Nephron progenitor cell (in vitro differentiated cells): ENCODE measurements around the gene MAP2K5.

Source experiments
- DNase-seq: peaks from one replicate; pipeline ENCODE4 v3.0.0; 2021
- H3K27ac Mint-ChIP-seq: 2 replicates; pipeline ENCODE4 v1.8.0; 2021; ENCODE audit warnings: mild to moderate bottlenecking, moderate library complexity, mixed read lengths
- H3K27me3 Mint-ChIP-seq: 2 replicates; pipeline ENCODE4 v1.8.0; 2021; ENCODE audit warnings: mild to moderate bottlenecking, low read depth, mixed read lengths; ENCODE audit not compliant: poor library complexity
- H3K36me3 Mint-ChIP-seq: 2 replicates; pipeline ENCODE4 v1.8.0; 2021; ENCODE audit warnings: low read depth, mixed read lengths
- H3K4me1 Mint-ChIP-seq: 2 replicates; pipeline ENCODE4 v1.8.0; 2021; ENCODE audit warnings: mixed read lengths
- H3K4me3 Mint-ChIP-seq: 2 replicates; pipeline ENCODE4 v1.8.0; 2021; ENCODE audit warnings: mild to moderate bottlenecking, moderate library complexity, mixed read lengths
- H3K9me3 Mint-ChIP-seq: 2 replicates; pipeline ENCODE4 v1.8.0; 2021; ENCODE audit warnings: mild to moderate bottlenecking, moderate library complexity, mixed read lengths
- CTCF ChIP-seq: fragments of 200-600 bp; sonication (generic); IDR thresholded peaks from 2 replicates; pipeline ENCODE4 v1.5.0; 2021; ENCODE audit warnings: antibody characterized with exemption

Gene MAP2K5

GRCh38 chr15:67809866-67810265 is 267.4 kb downstream of the MAP2K5 start:
- Mint-ChIP-seq H3K27me3 (peaks cover 32% of the 10 kb centered on the region), H3K36me3 (peaks cover 18% of the 10 kb centered on the region), H3K4me1 (peaks cover 50% of the 10 kb centered on the region), H3K27ac (no peak overlapping the region), H3K4me3 (no peak overlapping the region), H3K9me3 (no peaks in the 10 kb centered on the region)
- peak; percentile 29 for DNase-seq
- no peak for TF ChIP-seq CTCF

GRCh38 chr15:67812241-67812644 is 269.7 kb downstream of the MAP2K5 start:
- TF ChIP-seq CTCF = no peak
- Mint-ChIP-seq H3K4me1 (peaks cover 35% of the 10 kb centered on the region), H3K27me3 (peaks cover 50% of the 10 kb centered on the region), H3K27ac (no peak overlapping the region), H3K4me3 (no peak overlapping the region), H3K9me3 (peaks cover 20% of the 10 kb centered on the region), H3K36me3 (peaks cover 35% of the 10 kb centered on the region)
- no peak for DNase-seq

GRCh38 chr15:67813104-67813634 is 270.7 kb downstream of the MAP2K5 start:
- peak overlapping the region; percentile 73 for H3K27ac Mint-ChIP-seq
- peaks cover 30% of the 10 kb centered on the region for H3K4me1 Mint-ChIP-seq
- TF ChIP-seq CTCF = no peak
- peaks cover 30% of the 10 kb centered on the region for H3K36me3 Mint-ChIP-seq
- H3K27me3 Mint-ChIP-seq = peaks cover 59% of the 10 kb centered on the region
- no peak for DNase-seq
- peak overlapping the region; percentile 7 for H3K4me3 Mint-ChIP-seq
- H3K9me3 Mint-ChIP-seq = peaks cover 27% of the 10 kb centered on the region

GRCh38 chr15:67815036-67815592 is 272.6 kb downstream of the MAP2K5 start:
- Mint-ChIP-seq H3K36me3 (peaks cover 18% of the 10 kb centered on the region), H3K27ac (no peak overlapping the region), H3K9me3 (peaks cover 27% of the 10 kb centered on the region), H3K4me3 (no peak overlapping the region), H3K4me1 (peaks cover 22% of the 10 kb centered on the region), H3K27me3 (peaks cover 69% of the 10 kb centered on the region)
- no peak for TF ChIP-seq CTCF
- DNase-seq = no peak

- Mint-ChIP-seq H3K36me3 (peaks cover 18% of the 10 kb centered on the region), H3K9me3 (peaks cover 27% of the 10 kb centered on the region), H3K27ac (no peak overlapping the region), H3K27me3 (peaks cover 75% of the 10 kb centered on the region), H3K4me1 (peaks cover 25% of the 10 kb centered on the region), H3K4me3 (no peak overlapping the region)
- no peak for TF ChIP-seq CTCF
- DNase-seq = no peak
Observed at GRCh38 chr15:67816668-67817067, 274.2 kb downstream of the MAP2K5 start.

- Mint-ChIP-seq H3K9me3 (peaks cover 27% of the 10 kb centered on the region), H3K36me3 (peaks cover 18% of the 10 kb centered on the region), H3K4me3 (no peak overlapping the region), H3K27me3 (peaks cover 77% of the 10 kb centered on the region), H3K27ac (no peak overlapping the region), H3K4me1 (peaks cover 18% of the 10 kb centered on the region)
- no peak for TF ChIP-seq CTCF
- DNase-seq = no peak
Observed at GRCh38 chr15:67818464-67818863, 276.0 kb downstream of the MAP2K5 start.
